GM10266 (cell line): ENCODE data around the gene COPB2.

Experiments
- DNase-seq: peaks from one replicate; pipeline ENCODE4 v3.0.0; 2012; ENCODE audit errors: extremely low spot score
- CTCF ChIP-seq: IDR thresholded peaks from 2 replicates; pipeline ENCODE4 v1.5.1; 2012; ENCODE audit warnings: mild to moderate bottlenecking, low read depth; ENCODE audit not compliant: control insufficient read depth, insufficient read depth; ENCODE audit errors: missing control alignments

Gene COPB2

DNA sequence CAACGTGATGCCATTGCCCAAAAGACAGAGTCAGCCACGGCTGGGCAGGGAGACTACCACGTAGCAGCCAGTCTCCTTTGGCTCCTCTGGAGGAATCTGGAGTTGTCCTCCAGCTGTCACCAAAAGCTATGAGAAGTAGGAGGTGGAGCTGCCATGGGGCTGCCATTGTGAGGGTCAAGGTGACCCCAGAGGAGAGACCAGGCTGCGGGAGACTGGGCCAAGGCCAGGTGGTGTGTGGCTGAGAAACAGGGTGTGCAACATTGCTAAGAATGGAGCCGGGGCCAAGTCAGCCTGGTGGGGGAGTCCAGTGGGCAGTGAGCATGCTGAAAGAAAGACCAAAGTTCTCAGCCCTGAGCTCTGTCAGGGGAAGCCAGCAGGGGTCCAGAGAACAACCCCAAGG lies 75.5 kb downstream of the COPB2 start:
- no peak for TF ChIP-seq CTCF
- DNase-seq, result no peak

- no peak for DNase-seq
- no peak for TF ChIP-seq CTCF
Observed at GRCh38 chr3:139312959-139313358, 76.5 kb downstream of the COPB2 start.

DNA sequence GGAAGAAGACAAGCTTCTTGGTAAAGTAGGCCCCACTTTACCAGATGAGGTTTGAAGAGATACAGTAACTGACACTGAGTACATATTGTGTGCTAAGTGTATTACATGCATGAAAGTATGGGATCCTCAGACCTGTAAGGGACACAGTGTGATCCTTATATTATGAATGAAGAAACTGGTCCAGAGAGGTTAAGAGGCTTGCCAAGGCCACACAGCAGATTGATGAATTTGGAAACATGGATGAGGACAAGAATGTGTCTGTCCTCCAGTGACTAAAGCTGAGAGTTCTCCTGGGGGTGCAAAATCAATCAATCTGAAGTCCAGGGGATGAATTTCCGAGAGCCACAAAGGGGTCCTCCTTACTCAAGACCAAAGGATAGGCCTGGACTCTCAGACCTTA lies 77.0 kb downstream of the COPB2 start:
- DNase-seq, result no peak
- TF ChIP-seq CTCF, result no peak

GRCh38 chr3:139311557-139311956 lies 77.9 kb downstream of the COPB2 start:
- no peak for TF ChIP-seq CTCF
- no peak for DNase-seq

- no peak for DNase-seq
- no peak for TF ChIP-seq CTCF
Observed at GRCh38 chr3:139310474-139310933, 78.9 kb downstream of the COPB2 start.

- no peak for TF ChIP-seq CTCF
- DNase-seq, result no peak
Observed at GRCh38 chr3:139309880-139310279, 79.6 kb downstream of the COPB2 start.

GRCh38 chr3:139309061-139309591 lies 80.3 kb downstream of the COPB2 start:
- TF ChIP-seq CTCF, result no peak
- no peak for DNase-seq
